Measurements from ENCODE around the gene CRABP2. TPM values are rescaled to one million over a fixed set of nuclear protein-coding genes. Genes with fewer than 3 reads are reported as not detected.

CRABP2 gene
- total RNA-seq, 6 experiments from 2014 or later, result 0.24 TPM; not detected in 5

DNA sequence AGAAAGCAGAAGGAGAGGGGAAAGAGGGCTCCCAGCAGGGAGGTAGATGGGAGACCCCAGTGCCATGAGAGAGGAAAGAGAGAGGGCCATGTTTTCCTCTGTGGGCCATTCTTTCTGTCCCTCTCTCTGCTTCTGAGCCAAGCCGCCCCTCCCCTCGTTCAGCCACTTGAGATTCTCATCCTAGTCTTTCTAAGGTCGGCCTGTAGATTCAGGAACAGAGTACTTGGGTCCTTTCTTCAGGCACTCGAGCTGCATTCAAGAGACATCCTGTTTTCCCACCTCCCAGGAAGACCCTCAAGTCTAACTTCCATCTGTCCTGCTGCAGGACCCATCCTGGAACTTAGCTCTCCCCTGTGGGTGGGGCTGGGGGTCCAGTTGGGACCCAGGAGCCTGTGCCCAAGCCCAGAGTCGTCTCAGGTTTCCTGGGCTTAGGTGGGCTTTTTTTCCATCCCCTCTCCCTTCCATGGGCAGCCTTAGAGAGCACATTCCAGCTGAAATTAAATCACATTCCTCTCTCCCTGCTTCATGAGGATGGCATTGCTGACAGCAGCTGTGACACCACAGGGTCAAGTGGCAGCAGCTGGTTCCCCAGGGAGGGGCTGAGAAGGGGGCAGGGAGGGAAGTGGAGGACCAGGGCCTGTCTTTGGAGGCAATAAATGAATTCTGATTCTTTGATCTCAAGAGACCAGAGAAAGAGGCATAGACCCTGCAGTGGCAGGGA lies 41.2 kb downstream of the CRABP2 start:
- Histone ChIP-seq H3K4me1 (peaks cover 0 to 9% (median 4%) of the 10 kb centered on the region in 4 donors), H3K9me3 (no peaks in the 10 kb centered on the region), H3K27ac (peak overlapping the region; percentile 26 to 43 (median 29)), H3K36me3 (no peaks in the 10 kb centered on the region), H3K4me3 (no peak overlapping the region), H3K27me3 (no peaks in the 10 kb centered on the region)
- TF ChIP-seq CTCF (IDR thresholded peaks at IDR 0.05) (no peak), POLR2A (IDR thresholded peaks at IDR 0.05) (no peak)
- ATAC-seq (no peak), DNase-seq (no peak)
- 30% methylated on average over 3 of the region's 5 CpGs for WGBS (ENCODE audit: insufficient coverage, low coverage, low lambda C conversion rate, missing lambda C conversion rate)
- intact Hi-C loops (cut with DNase I), result no loop called here

GRCh38 chr1:156663178-156663577 lies 42.2 kb downstream of the CRABP2 start:
- Histone ChIP-seq H3K36me3 (no peaks in the 10 kb centered on the region), H3K9me3 (no peaks in the 10 kb centered on the region), H3K27me3 (no peaks in the 10 kb centered on the region), H3K27ac (no peak overlapping the region), H3K4me1 (peaks cover 0 to 9% (median 4%) of the 10 kb centered on the region in 4 donors), H3K4me3 (no peak overlapping the region)
- WGBS (ENCODE audit: insufficient coverage, low coverage, low lambda C conversion rate, missing lambda C conversion rate), result 32% methylated on average over 4 of the region's 5 CpGs
- intact Hi-C loops (cut with DNase I), result no loop called here
- TF ChIP-seq POLR2A (IDR thresholded peaks at IDR 0.05) (no peak), CTCF (IDR thresholded peaks at IDR 0.05) (no peak)
- no peak for DNase-seq
- ATAC-seq, result no peak

DNA sequence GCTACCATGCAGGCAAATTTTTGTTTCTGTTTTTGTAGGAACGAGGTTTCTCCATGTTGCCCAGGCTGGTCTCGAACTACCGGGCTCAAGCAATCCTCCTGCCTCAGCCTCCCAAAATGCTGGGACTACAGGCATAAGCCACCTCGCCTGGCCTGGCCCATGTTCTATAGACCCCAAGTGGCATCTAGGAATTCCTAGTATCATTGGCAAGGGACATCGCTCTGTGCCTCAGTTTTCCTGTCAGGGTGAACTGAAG lies 42.7 kb downstream of the CRABP2 start:
- H3K36me3 ChIP-seq, result no peaks in the 10 kb centered on the region
- ATAC-seq (no peak), DNase-seq (no peak)
- no peak overlapping the region for H3K27ac ChIP-seq
- H3K27me3 ChIP-seq, result no peaks in the 10 kb centered on the region
- peaks cover 0 to 9% (median 4%) of the 10 kb centered on the region in 4 donors for H3K4me1 ChIP-seq
- intact Hi-C loops (cut with DNase I), result no loop called here
- TF ChIP-seq POLR2A (IDR thresholded peaks at IDR 0.05) (no peak), CTCF (IDR thresholded peaks at IDR 0.05) (no peak)
- no peak overlapping the region for H3K4me3 ChIP-seq
- WGBS (ENCODE audit: insufficient coverage, low coverage, low lambda C conversion rate, missing lambda C conversion rate), result 86% methylated on average over 4 of the region's 5 CpGs
- H3K9me3 ChIP-seq, result no peaks in the 10 kb centered on the region

GRCh38 chr1:156662005-156662799 lies 43.2 kb downstream of the CRABP2 start:
- 46% methylated on average over 12 of the region's 12 CpGs for WGBS (ENCODE audit: insufficient coverage, low coverage, low lambda C conversion rate, missing lambda C conversion rate)
- intact Hi-C loops (cut with DNase I), result no loop called here

More at GRCh38 chr1:156662005-156662799, 43.2 kb downstream of the CRABP2 start:
- Histone ChIP-seq H3K4me1 (peaks cover 0 to 9% (median 4%) of the 10 kb centered on the region in 4 donors), H3K27ac (peak overlapping the region in 2 of 3 donors; percentile 37 to 57), H3K27me3 (no peaks in the 10 kb centered on the region), H3K9me3 (no peaks in the 10 kb centered on the region), H3K4me3 (no peak overlapping the region), H3K36me3 (no peaks in the 10 kb centered on the region)
- no peak for TF ChIP-seq POLR2A (IDR thresholded peaks at IDR 0.05)
- TF ChIP-seq CTCF (IDR thresholded peaks at IDR 0.05), result no peak
- ATAC-seq (no peak), DNase-seq (no peak)
